Colonic mucosa (tissue), 4 donors: ENCODE data around the gene ATP1B1. TPM values are rescaled to one million over a fixed set of nuclear protein-coding genes. Genes with fewer than 3 reads are reported as not detected.

ENCODE experiments used
- DNase-seq: peaks from one replicate; pipeline ENCODE4 v3.0.0-alpha.2; 2020
- H3K27ac ChIP-seq: fragments of 200-600 bp; one replicate; pipeline ENCODE4 v1.8.0; 2021
- H3K27me3 ChIP-seq: fragments of 200-600 bp; one replicate; pipeline ENCODE4 v1.8.0; 2021
- H3K36me3 ChIP-seq: fragments of 200-600 bp; one replicate; pipeline ENCODE4 v1.8.0; 2021
- H3K4me1 ChIP-seq: fragments of 200-600 bp; one replicate; pipeline ENCODE4 v1.8.0; 2021; ENCODE audit warnings: mild to moderate bottlenecking
- H3K4me3 ChIP-seq: fragments of 200-600 bp; one replicate; pipeline ENCODE4 v1.8.0; 2021
- H3K9ac ChIP-seq, 2 donors: one replicate each; pipeline ENCODE4 v1.7.0; 2013; ENCODE audit warnings: control low read depth in 2 of 2, low read depth in 2 of 2, low read length in 2 of 2
- H3K9me3 ChIP-seq: fragments of 200-600 bp; one replicate; pipeline ENCODE4 v1.8.0; 2021
- CTCF ChIP-seq: fragments of 200-600 bp; IDR thresholded peaks from one replicate; pipeline ENCODE4 v1.8.0; 2022; ENCODE audit warnings: antibody characterized with exemption, mild to moderate bottlenecking
- intact Hi-C: fragments of 100-400 bp; cut with DNase I; formaldehyde crosslinking; loops from one replicate; pipeline ENCODE4 v1.14.1; 2022
- total RNA-seq, 2 donors: library from RNA; stranded (reverse); fragmentation: NEBNext Ultra II Directional in 1 of 2; extraction: Animal tissue kit (Norgen Biotek cat#: 25700) in 1 of 2; gene quantifications; one replicate each; pipeline ENCODE4 v1.2.1, GENCODE V29; 2021
- donor health status: healthy.
- donor health status: DM: no; HTN: no; CAD: no.
- donor health status: DM: no; HTN: no; CAD: no.

The ATP1B1 gene
- total RNA-seq, 2 donors from 2014 or later: 378 to 678 TPM

GRCh38 chr1:169142129-169142528 lies 35.6 kb downstream of the ATP1B1 start:
- no peak overlapping the region for H3K4me3 ChIP-seq
- no peak for DNase-seq
- no peaks in the 10 kb centered on the region for H3K9me3 ChIP-seq
- intact Hi-C loops: no loop called here
- no peak for TF ChIP-seq CTCF
- no peaks in the 10 kb centered on the region for H3K36me3 ChIP-seq
- no peak overlapping the region for H3K9ac ChIP-seq
- H3K4me1 ChIP-seq: no peaks in the 10 kb centered on the region
- no peak overlapping the region for H3K27ac ChIP-seq
- no peaks in the 10 kb centered on the region for H3K27me3 ChIP-seq

- no peak for TF ChIP-seq CTCF
- no peak overlapping the region for H3K27ac ChIP-seq
- H3K4me1 ChIP-seq: no peaks in the 10 kb centered on the region
- DNase-seq: no peak
- intact Hi-C loops: no loop called here
- H3K9me3 ChIP-seq: no peaks in the 10 kb centered on the region
- no peak overlapping the region for H3K9ac ChIP-seq
- no peak overlapping the region for H3K4me3 ChIP-seq
- H3K27me3 ChIP-seq: no peaks in the 10 kb centered on the region
- no peaks in the 10 kb centered on the region for H3K36me3 ChIP-seq
Measured at GRCh38 chr1:169143346-169143745, 36.9 kb downstream of the ATP1B1 start.

GRCh38 chr1:169143984-169144383 lies 37.5 kb downstream of the ATP1B1 start:
- TF ChIP-seq CTCF: no peak
- Histone ChIP-seq H3K36me3 (no peaks in the 10 kb centered on the region), H3K27ac (no peak overlapping the region), H3K9me3 (no peaks in the 10 kb centered on the region), H3K27me3 (no peaks in the 10 kb centered on the region), H3K4me1 (no peaks in the 10 kb centered on the region), H3K9ac (no peak overlapping the region), H3K4me3 (no peak overlapping the region)
- intact Hi-C loops: no loop called here
- DNase-seq: no peak

GRCh38 chr1:169144941-169145626 lies 38.6 kb downstream of the ATP1B1 start:
- no peak overlapping the region for H3K4me3 ChIP-seq
- H3K27ac ChIP-seq: no peak overlapping the region
- H3K4me1 ChIP-seq: no peaks in the 10 kb centered on the region
- H3K36me3 ChIP-seq: no peaks in the 10 kb centered on the region
- no peaks in the 10 kb centered on the region for H3K9me3 ChIP-seq
- no peak for TF ChIP-seq CTCF
- H3K9ac ChIP-seq: no peak overlapping the region
- no peak for DNase-seq
- H3K27me3 ChIP-seq: no peaks in the 10 kb centered on the region
- intact Hi-C loops: no loop called here

GRCh38 chr1:169146576-169147214 lies 40.2 kb downstream of the ATP1B1 start:
- no peak for TF ChIP-seq CTCF
- no peak overlapping the region for H3K27ac ChIP-seq
- no peaks in the 10 kb centered on the region for H3K27me3 ChIP-seq
- H3K4me1 ChIP-seq: no peaks in the 10 kb centered on the region
- H3K9me3 ChIP-seq: no peaks in the 10 kb centered on the region
- H3K4me3 ChIP-seq: no peak overlapping the region
- H3K36me3 ChIP-seq: no peaks in the 10 kb centered on the region
- intact Hi-C loops: no loop called here
- H3K9ac ChIP-seq: no peak overlapping the region
- no peak for DNase-seq
